B cell (primary cell): Measurements from ENCODE around the gene ELMO1.

ENCODE experiments used
- EZH2 ChIP-seq: IDR thresholded peaks from 2 replicates; pipeline ENCODE4 v1.6.1; 2012; ENCODE audit warnings: borderline replicate concordance, low read depth, mild to moderate bottlenecking, moderate library complexity, low read length; ENCODE audit not compliant: insufficient read depth, poor library complexity, severe bottlenecking
- TF ChIP-seq, protein P1 (sequence below): fragments of 200-600 bp; IDR thresholded peaks from one replicate; pipeline ENCODE4 v1.8.0; 2022; ENCODE audit warnings: antibody characterized with exemption, mild to moderate bottlenecking

- TF ChIP-seq, protein P1, sequence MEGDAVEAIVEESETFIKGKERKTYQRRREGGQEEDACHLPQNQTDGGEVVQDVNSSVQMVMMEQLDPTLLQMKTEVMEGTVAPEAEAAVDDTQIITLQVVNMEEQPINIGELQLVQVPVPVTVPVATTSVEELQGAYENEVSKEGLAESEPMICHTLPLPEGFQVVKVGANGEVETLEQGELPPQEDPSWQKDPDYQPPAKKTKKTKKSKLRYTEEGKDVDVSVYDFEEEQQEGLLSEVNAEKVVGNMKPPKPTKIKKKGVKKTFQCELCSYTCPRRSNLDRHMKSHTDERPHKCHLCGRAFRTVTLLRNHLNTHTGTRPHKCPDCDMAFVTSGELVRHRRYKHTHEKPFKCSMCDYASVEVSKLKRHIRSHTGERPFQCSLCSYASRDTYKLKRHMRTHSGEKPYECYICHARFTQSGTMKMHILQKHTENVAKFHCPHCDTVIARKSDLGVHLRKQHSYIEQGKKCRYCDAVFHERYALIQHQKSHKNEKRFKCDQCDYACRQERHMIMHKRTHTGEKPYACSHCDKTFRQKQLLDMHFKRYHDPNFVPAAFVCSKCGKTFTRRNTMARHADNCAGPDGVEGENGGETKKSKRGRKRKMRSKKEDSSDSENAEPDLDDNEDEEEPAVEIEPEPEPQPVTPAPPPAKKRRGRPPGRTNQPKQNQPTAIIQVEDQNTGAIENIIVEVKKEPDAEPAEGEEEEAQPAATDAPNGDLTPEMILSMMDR, result no peak
- TF ChIP-seq EZH2, result no peak
These were observed 17.3 kb downstream of the ELMO1 start for GRCh38 chr7:37431413-37431812.
